HG02798 (cell line): ENCODE measurements around the gene TSPYL4.

ENCODE experiments used
- ATAC-seq: cut with Tn5 transposase; IDR thresholded peaks from one replicate; pipeline ENCODE4 v1.9.1; 2021; ENCODE audit warnings: mild to moderate bottlenecking; ENCODE audit not compliant: unreplicated experiment, poor library complexity

Gene TSPYL4

GRCh38 chr6:116238083-116238482, 15.8 kb downstream of the TSPYL4 start:
- ATAC-seq = no peak

- ATAC-seq = no peak
Observed at GRCh38 chr6:116234689-116235088, 19.2 kb downstream of the TSPYL4 start.

GRCh38 chr6:116229287-116229913, 24.5 kb downstream of the TSPYL4 start:
- ATAC-seq = no peak

- no peak for ATAC-seq
Observed at GRCh38 chr6:116223355-116223754, 30.5 kb downstream of the TSPYL4 start.

GRCh38 chr6:116221911-116222310, 32.0 kb downstream of the TSPYL4 start:
- ATAC-seq = no peak

GRCh38 chr6:116221067-116221466, 32.8 kb downstream of the TSPYL4 start:
- no peak for ATAC-seq

GRCh38 chr6:116218866-116219265, 35.0 kb downstream of the TSPYL4 start:
- no peak for ATAC-seq

GRCh38 chr6:116218172-116218633, 35.7 kb downstream of the TSPYL4 start:
- ATAC-seq = no peak

GRCh38 chr6:116217069-116217468, 36.8 kb downstream of the TSPYL4 start:
- ATAC-seq = no peak

- no peak for ATAC-seq
Observed at GRCh38 chr6:116215414-116215813, 38.5 kb downstream of the TSPYL4 start.

GRCh38 chr6:116214681-116215080, 39.2 kb downstream of the TSPYL4 start:
- ATAC-seq = no peak

- no peak for ATAC-seq
Observed at GRCh38 chr6:116210750-116211425, 43.0 kb downstream of the TSPYL4 start.

GRCh38 chr6:116210316-116210715, 43.6 kb downstream of the TSPYL4 start:
- ATAC-seq = no peak

GRCh38 chr6:116208056-116208785, 45.7 kb downstream of the TSPYL4 start:
- ATAC-seq = no peak

- ATAC-seq = no peak
Observed at GRCh38 chr6:116206231-116206903, 47.5 kb downstream of the TSPYL4 start.

GRCh38 chr6:116205281-116205680, 48.6 kb downstream of the TSPYL4 start:
- no peak for ATAC-seq

GRCh38 chr6:116201538-116201937, 52.3 kb downstream of the TSPYL4 start:
- ATAC-seq = no peak

- no peak for ATAC-seq
Observed at GRCh38 chr6:116200619-116201249, 53.1 kb downstream of the TSPYL4 start.
